HepG2 (cell line): ENCODE measurements around the gene CCN2. TPM values are rescaled to one million over a fixed set of nuclear protein-coding genes. Genes with fewer than 3 reads are reported as not detected.

Experiments
- BCL3 ChIP-seq: sonication (generic); formaldehyde crosslinking; IDR thresholded peaks from 2 replicates; pipeline ENCODE4 v1.5.1; 2020; ENCODE audit warnings: mild to moderate bottlenecking, missing genetic modification reagents, moderate library complexity
- ETV5 ChIP-seq: IDR thresholded peaks from 2 replicates; pipeline ENCODE4 v1.6.1; 2018; ENCODE audit warnings: missing biosample characterization, missing genetic modification reagents, inconsistent platforms, borderline replicate concordance
- FOSL2 ChIP-seq: sonication (generic); formaldehyde crosslinking; IDR thresholded peaks from 2 replicates; pipeline ENCODE4 v1.4.0; 2020; ENCODE audit warnings: missing genetic modification reagents
- FOXC1 ChIP-seq: sonication (generic); formaldehyde crosslinking; IDR thresholded peaks from 2 replicates; pipeline ENCODE4 v1.8.0; 2022; ENCODE audit warnings: mild to moderate bottlenecking, missing genetic modification reagents, borderline replicate concordance
- HIC2 ChIP-seq: sonication (generic); formaldehyde crosslinking; IDR thresholded peaks from 2 replicates; pipeline ENCODE4 v1.9.0; 2022; ENCODE audit warnings: low read depth, missing genetic modification reagents
- POLR2AphosphoS5 ChIP-seq: IDR thresholded peaks from 2 replicates; pipeline ENCODE4 v1.6.1; 2012; ENCODE audit warnings: low read depth, low read length
- SMYD3 ChIP-seq: sonication (generic); formaldehyde crosslinking; IDR thresholded peaks from 2 replicates; pipeline ENCODE4 v1.8.1; 2023; ENCODE audit warnings: mild to moderate bottlenecking, missing genetic modification reagents
- SRF ChIP-seq: IDR thresholded peaks from 2 replicates; pipeline ENCODE4 v1.6.1; 2011; ENCODE audit warnings: mild to moderate bottlenecking, low read depth, low read length, moderate library complexity
- TAF1 ChIP-seq: sonication (generic); formaldehyde crosslinking; IDR thresholded peaks from 2 replicates; pipeline ENCODE4 v1.4.0; 2020; ENCODE audit warnings: missing genetic modification reagents
- XBP1 ChIP-seq: sonication (generic); formaldehyde crosslinking; IDR thresholded peaks from 2 replicates; pipeline ENCODE4 v1.5.0; 2020; ENCODE audit warnings: missing genetic modification reagents
- ZFY ChIP-seq: sonication (generic); formaldehyde crosslinking; IDR thresholded peaks from 2 replicates; pipeline ENCODE4 v1.4.0; 2020; ENCODE audit warnings: missing genetic modification reagents
- ZNF337 ChIP-seq: sonication (generic); formaldehyde crosslinking; IDR thresholded peaks from 2 replicates; pipeline ENCODE4 v1.5.1; 2020; ENCODE audit warnings: missing genetic modification reagents, low read depth, mild to moderate bottlenecking, borderline replicate concordance
- ZNF414 ChIP-seq: sonication (generic); formaldehyde crosslinking; IDR thresholded peaks from 2 replicates; pipeline ENCODE4 v1.5.0; 2020; ENCODE audit warnings: missing genetic modification reagents
- ZNF44 ChIP-seq: sonication (generic); formaldehyde crosslinking; IDR thresholded peaks from 2 replicates; pipeline ENCODE4 v1.5.1; 2020; ENCODE audit warnings: mild to moderate bottlenecking, missing genetic modification reagents
- ZNF512 ChIP-seq: sonication (generic); formaldehyde crosslinking; IDR thresholded peaks from 2 replicates; pipeline ENCODE4 v1.4.0; 2020; ENCODE audit warnings: mild to moderate bottlenecking, missing genetic modification reagents
- ZNF644 ChIP-seq: IDR thresholded peaks from 2 replicates; pipeline ENCODE4 v1.6.1; 2016; ENCODE audit warnings: low read depth
- polyA plus RNA-seq, 8 experiments: library from polyadenylated mRNA; depleted of rRNA in 3 of 8; stranded (reverse) in 7 of 8; unstranded in 1 of 8; fragments of >200 nt; fragmentation: Illumina TruSeq in 4 of 8; extraction: Trizol in 4 of 8; gene quantifications; 2 replicates each; pipeline versions ENCODE4 v1.2.1 to v1.2.3, GENCODE V29; 2011 to 2016; ENCODE audit warnings: low read depth in 4 of 8, missing spikeins in 1 of 8, mixed read lengths in 1 of 8; ENCODE audit not compliant: insufficient read depth in 1 of 8
- total RNA-seq, 5 experiments: library from RNA; depleted of rRNA; stranded (reverse); fragments of >200 nt; fragmentation: Illumina TruSeq; extraction: Trizol; gene quantifications; 2 replicates each; pipeline ENCODE4 v1.2.3, GENCODE V29; 2016; ENCODE audit warnings: low read depth in 1 of 5
- TF ChIP-seq, protein P1 (sequence below): IDR thresholded peaks from 2 replicates; pipeline ENCODE4 v1.6.1; 2016; ENCODE audit warnings: low read depth
- TF ChIP-seq, protein P2 (sequence below): sonication (generic); formaldehyde crosslinking; conservative IDR thresholded peaks from 2 replicates; pipeline ENCODE4 v1.4.0; 2020; ENCODE audit warnings: missing genetic modification reagents
- TF ChIP-seq, protein P3 (sequence below): sonication (generic); formaldehyde crosslinking; IDR thresholded peaks from 2 replicates; pipeline ENCODE4 v1.4.0; 2020; ENCODE audit warnings: mild to moderate bottlenecking, missing genetic modification reagents

Gene CCN2
- total and polyA plus RNA-seq, 2 of the 13 experiments (the other 11 are each of a cell fraction or from before 2014, with no cell fraction given) = 34.7 to 316 TPM

DNA sequence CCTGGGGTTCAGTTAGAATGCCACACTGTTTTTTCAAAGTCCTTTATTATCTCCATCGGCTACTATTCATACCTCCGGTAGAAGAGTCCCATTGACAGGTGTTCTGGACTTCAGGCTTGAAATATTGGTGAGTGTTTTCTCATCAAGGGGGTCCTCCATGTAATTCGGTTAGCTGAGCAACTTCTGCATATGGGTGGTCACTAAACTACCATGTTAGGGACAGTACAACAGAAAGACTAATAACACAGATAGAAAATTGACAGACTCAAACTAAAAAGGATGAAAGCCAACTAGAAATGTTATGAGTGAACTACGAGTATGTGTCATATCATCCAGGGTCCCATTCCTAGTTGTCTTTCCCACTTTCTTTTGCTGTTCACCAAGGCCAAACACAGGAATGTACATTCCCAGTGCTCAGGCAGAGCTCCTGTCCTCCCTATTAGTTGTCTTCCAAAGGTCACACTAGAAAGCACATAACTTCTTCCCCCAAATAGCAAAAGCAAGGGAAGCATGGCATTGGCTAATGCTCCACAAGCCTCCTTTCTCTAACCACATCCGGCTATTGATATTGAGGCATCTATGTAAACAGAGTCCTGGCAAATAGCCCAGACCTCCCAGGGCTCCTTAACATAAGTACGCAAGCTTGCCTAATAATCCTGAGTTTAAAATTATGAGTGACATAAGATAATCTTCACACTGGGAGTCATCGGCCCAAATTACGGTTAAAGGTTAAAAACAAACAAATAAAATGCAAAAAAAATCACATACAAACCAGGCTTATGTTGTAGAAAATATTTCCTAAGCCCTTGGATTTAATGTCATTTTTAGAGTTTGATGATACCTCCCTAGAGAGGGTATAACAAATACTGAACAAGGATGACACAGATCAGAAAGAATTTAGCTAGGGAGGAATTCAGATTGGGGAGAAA, 13.2 kb downstream of the CCN2 start (continued):
- TF ChIP-seq, protein P1, sequence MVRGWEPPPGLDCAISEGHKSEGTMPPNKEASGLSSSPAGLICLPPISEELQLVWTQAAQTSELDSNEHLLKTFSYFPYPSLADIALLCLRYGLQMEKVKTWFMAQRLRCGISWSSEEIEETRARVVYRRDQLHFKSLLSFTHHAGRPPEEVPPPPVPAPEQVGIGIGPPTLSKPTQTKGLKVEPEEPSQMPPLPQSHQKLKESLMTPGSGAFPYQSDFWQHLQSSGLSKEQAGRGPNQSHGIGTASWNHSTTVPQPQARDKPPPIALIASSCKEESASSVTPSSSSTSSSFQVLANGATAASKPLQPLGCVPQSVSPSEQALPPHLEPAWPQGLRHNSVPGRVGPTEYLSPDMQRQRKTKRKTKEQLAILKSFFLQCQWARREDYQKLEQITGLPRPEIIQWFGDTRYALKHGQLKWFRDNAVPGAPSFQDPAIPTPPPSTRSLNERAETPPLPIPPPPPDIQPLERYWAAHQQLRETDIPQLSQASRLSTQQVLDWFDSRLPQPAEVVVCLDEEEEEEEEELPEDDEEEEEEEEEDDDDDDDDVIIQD (CRISPR knock-in tag) = peak; percentile 99
- TF ChIP-seq POLR2AphosphoS5 (no peak), ZNF644 (CRISPR knock-in tag) (peak; percentile 99), FOXC1 (peak; percentile 80; the same call in 1 of the 2 replicates), XBP1 (no peak), HIC2 (peak; percentile 83), ZFY (CRISPR knock-in tag) (peak; percentile 44; the same call in 1 of the 2 replicates), ZNF44 (CRISPR knock-in tag) (no peak; the same call in 1 of the 2 replicates), TAF1 (CRISPR knock-in tag) (no peak), ZNF337 (CRISPR knock-in tag) (peak; percentile 29; the same call in 1 of the 2 replicates), SRF (0 out of 2 replicates have a peak, but pooled peaks have one; percentile 41), ZNF512 (CRISPR knock-in tag) (no peak), FOSL2 (peak; percentile 91), BCL3 (0 out of 2 replicates have a peak, but pooled peaks have one; percentile 78), ZNF414 (CRISPR knock-in tag) (peak; percentile 77; the same call in 1 of the 2 replicates), SMYD3 (CRISPR knock-in tag) (peak; percentile 97), ETV5 (peak; percentile 100)
- TF ChIP-seq, protein P2, sequence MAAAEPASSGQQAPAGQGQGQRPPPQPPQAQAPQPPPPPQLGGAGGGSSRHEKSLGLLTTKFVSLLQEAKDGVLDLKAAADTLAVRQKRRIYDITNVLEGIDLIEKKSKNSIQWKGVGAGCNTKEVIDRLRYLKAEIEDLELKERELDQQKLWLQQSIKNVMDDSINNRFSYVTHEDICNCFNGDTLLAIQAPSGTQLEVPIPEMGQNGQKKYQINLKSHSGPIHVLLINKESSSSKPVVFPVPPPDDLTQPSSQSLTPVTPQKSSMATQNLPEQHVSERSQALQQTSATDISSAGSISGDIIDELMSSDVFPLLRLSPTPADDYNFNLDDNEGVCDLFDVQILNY (CRISPR knock-in tag) = no peak
- TF ChIP-seq, protein P3, sequence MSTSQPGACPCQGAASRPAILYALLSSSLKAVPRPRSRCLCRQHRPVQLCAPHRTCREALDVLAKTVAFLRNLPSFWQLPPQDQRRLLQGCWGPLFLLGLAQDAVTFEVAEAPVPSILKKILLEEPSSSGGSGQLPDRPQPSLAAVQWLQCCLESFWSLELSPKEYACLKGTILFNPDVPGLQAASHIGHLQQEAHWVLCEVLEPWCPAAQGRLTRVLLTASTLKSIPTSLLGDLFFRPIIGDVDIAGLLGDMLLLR (CRISPR knock-in tag) = no peak
